Measurements from ENCODE around the gene HOXC5. TPM values are rescaled to one million over a fixed set of nuclear protein-coding genes. Genes with fewer than 3 reads are reported as not detected.

The HOXC5 gene
- total RNA-seq, 4 donors from 2014 or later = 0.28 to 0.63 (median 0.50) TPM; not detected in 1

DNA sequence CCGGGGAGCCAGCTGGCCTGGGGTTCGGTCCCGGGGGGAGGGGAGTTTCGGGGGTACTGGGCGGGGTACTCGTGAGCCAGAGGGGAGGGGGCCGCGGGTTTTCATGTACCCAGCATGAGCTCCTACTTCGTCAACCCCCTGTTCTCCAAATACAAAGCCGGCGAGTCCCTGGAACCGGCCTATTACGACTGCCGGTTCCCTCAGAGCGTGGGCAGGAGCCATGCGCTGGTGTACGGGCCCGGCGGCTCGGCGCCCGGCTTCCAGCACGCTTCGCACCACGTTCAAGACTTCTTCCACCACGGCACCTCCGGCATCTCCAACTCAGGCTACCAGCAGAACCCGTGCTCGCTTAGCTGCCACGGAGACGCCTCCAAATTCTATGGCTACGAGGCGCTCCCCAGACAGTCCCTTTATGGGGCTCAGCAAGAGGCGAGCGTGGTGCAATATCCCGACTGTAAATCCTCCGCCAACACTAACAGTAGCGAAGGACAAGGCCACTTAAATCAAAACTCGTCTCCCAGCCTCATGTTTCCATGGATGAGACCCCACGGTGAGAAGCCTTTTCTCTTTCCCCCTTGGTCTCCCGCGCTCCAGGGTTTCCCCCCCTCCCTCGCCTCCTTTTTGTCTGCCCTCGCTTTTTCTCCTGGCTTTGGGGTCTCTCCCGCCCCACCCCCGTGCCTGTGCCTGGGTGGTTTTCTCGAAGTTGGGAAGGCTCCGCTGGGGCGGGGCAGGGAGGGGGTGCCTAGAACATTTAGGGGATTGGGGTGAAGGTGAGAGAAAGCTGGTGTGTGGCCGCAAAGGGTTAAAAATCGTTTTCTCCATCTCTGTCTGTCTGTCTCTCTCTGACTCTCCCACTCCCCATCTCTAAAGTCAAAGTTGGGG, 23.4 kb upstream of the HOXC5 start:
- TF ChIP-seq, protein P1, sequence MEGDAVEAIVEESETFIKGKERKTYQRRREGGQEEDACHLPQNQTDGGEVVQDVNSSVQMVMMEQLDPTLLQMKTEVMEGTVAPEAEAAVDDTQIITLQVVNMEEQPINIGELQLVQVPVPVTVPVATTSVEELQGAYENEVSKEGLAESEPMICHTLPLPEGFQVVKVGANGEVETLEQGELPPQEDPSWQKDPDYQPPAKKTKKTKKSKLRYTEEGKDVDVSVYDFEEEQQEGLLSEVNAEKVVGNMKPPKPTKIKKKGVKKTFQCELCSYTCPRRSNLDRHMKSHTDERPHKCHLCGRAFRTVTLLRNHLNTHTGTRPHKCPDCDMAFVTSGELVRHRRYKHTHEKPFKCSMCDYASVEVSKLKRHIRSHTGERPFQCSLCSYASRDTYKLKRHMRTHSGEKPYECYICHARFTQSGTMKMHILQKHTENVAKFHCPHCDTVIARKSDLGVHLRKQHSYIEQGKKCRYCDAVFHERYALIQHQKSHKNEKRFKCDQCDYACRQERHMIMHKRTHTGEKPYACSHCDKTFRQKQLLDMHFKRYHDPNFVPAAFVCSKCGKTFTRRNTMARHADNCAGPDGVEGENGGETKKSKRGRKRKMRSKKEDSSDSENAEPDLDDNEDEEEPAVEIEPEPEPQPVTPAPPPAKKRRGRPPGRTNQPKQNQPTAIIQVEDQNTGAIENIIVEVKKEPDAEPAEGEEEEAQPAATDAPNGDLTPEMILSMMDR (IDR thresholded peaks at IDR 0.05) = no peak
- DNase-seq (ENCODE audit: low spot score) (no peak), ATAC-seq (ENCODE audit: low FRiP score) (peak; percentile 42)

- TF ChIP-seq, protein P1 (IDR thresholded peaks at IDR 0.05) = no peak
- no peak for DNase-seq (ENCODE audit: low spot score)
- ATAC-seq (ENCODE audit: low FRiP score) = no peak
These were observed 22.5 kb upstream of the HOXC5 start for GRCh38 chr12:54010053-54010971.

DNA sequence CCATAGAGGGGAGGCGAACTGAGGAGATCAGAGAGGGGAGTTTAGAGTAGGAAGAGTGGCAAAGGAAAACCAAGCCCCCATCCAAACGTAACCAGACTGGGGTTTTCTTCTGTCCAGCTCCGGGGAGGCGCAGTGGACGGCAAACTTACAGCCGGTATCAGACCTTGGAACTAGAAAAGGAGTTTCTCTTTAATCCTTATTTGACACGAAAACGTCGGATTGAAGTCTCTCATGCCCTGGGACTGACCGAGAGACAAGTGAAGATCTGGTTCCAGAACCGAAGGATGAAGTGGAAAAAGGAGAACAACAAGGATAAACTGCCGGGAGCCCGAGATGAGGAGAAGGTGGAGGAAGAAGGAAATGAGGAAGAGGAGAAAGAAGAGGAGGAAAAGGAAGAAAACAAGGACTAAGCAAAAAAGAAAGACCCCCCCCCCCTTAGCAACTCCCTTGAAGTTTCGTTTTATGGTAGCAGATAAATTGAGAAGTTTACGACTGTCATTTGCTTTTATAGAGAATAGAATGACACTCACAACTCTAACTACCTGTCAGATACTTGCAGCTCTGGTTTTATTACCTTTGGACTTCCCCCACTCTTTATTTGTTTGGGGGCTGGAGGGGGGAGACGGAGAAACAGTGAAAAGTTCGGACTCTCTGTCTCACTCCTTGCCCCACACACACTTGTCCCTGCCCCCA, 21.7 kb upstream of the HOXC5 start:
- TF ChIP-seq, protein P1 (IDR thresholded peaks at IDR 0.05) = no peak
- DNase-seq (ENCODE audit: low spot score) (no peak), ATAC-seq (ENCODE audit: low FRiP score) (no peak)

DNA sequence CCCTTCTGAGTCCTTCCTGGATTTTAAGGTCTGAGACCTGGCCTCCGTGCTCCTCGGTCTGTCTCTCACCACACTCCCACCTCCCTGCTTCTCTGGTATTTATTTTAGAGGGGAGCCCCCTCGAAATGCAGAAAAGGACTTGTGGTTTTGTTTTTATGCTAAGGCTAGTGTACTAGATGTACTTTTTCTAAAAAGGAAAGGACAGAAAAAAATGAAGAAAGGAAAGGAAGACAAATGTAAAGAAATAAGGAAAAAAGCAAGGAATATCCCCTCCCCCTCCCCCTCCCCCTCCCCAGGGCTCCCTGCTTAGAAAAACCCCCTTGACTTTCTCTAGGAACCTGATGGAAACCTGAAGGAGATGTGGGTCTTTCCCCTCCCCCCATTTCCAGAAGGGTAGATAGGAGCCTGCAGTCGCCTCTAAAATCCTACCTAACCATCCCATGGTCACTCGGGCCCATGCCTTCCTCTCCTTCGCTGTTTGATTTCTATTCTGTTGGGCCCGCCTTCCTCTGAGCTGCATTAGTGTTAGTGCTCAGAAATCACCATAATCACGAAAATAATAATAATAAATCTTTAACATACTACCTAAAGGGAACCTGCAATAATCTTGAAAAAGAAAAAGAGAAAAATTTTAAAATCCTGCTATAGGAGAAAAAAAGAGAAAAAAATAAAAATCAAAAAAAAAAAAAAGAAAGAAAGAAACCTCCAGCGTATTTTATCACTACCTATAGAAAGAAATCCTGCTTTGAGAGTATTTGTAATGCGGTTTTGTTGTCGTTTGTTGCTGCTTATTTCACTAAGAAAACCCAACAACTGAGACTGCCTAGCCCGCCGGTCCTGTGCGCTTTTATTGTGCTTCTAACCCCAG, 21.0 kb upstream of the HOXC5 start:
- no peak for ATAC-seq (ENCODE audit: low FRiP score)
- DNase-seq (ENCODE audit: low spot score) = no peak
- TF ChIP-seq, protein P1 (IDR thresholded peaks at IDR 0.05) = no peak

GRCh38 chr12:54012631-54013409, 20.0 kb upstream of the HOXC5 start:
- ATAC-seq (ENCODE audit: low FRiP score) (no peak), DNase-seq (ENCODE audit: low spot score) (no peak)
- TF ChIP-seq, protein P1 (IDR thresholded peaks at IDR 0.05) = no peak

All from omental fat pad (tissue), 4 donors.